GM18498 (cell line): ENCODE results near the gene PROC.
A peak's percentile ranks its signal among the peaks of the same experiment; 100 is the strongest.

ENCODE experiments used
- ATAC-seq: cut with Tn5 transposase; IDR thresholded peaks from one replicate; pipeline ENCODE4 v1.9.1; 2021; ENCODE audit warnings: mild to moderate bottlenecking, moderate library complexity; ENCODE audit not compliant: unreplicated experiment

PROC gene

DNA sequence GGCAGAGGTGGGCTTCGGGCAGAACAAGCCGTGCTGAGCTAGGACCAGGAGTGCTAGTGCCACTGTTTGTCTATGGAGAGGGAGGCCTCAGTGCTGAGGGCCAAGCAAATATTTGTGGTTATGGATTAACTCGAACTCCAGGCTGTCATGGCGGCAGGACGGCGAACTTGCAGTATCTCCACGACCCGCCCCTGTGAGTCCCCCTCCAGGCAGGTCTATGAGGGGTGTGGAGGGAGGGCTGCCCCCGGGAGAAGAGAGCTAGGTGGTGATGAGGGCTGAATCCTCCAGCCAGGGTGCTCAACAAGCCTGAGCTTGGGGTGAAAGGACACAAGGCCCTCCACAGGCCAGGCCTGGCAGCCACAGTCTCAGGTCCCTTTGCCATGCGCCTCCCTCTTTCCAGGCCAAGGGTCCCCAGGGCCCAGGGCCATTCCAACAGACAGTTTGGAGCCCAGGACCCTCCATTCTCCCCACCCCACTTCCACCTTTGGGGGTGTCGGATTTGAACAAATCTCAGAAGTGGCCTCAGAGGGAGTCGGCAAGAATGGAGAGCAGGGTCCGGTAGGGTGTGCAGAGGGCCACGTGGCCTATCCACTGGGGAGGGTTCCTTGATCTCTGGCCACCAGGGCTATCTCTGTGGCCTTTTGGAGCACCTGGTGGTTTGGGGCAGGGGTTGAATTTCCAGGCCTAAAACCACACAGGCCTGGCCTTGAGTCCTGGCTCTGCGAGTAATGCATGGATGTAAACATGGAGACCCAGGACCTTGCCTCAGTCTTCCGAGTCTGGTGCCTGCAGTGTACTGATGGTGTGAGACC is at the start of gene PROC:
Gene PROC, plus strand, starts transcription at position 128 of the 812 bp plus-strand sequence. CDS start 1,516 bp downstream, outside the sequence.
- ATAC-seq: no peak

DNA sequence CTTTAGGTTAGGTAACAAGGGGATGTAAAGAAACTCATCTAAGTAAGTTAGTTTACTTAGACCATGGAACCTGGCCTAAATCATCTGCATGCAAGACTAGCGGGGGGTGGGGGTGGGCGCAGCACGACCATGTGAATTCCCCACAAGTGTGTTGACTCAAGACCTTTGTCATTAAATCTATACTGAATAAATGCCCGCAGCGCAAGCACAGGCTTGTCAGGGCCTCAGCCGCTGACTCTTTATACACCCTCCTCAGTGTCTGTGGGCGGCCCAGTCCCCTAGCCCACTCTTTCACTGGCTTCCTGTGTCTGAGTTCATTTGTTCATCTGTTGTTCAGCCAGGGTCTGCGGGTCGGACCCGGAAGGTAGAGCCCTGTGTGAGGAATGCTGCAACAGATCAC is 48.2 kb upstream of the PROC start:
- ATAC-seq: no peak

DNA sequence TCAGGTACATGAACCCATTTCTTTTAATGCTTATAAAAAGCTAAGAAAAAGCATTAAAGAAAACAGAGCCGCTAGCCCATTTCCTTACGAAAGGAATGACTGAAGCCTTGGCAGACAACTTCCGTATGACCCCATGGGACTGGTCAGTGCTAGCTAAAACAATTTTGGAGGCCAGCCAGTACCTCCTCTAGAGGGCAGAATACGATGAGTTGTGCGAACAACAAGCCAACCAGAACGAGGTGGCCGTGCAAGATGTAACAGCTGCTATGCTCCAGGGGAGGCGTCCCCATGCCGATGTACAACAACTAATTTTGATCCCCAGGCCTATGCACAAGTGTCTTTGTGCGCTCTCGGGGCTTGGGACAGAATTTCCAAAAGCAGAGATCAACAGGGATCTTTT is 47.2 kb upstream of the PROC start:
- ATAC-seq: no peak

DNA sequence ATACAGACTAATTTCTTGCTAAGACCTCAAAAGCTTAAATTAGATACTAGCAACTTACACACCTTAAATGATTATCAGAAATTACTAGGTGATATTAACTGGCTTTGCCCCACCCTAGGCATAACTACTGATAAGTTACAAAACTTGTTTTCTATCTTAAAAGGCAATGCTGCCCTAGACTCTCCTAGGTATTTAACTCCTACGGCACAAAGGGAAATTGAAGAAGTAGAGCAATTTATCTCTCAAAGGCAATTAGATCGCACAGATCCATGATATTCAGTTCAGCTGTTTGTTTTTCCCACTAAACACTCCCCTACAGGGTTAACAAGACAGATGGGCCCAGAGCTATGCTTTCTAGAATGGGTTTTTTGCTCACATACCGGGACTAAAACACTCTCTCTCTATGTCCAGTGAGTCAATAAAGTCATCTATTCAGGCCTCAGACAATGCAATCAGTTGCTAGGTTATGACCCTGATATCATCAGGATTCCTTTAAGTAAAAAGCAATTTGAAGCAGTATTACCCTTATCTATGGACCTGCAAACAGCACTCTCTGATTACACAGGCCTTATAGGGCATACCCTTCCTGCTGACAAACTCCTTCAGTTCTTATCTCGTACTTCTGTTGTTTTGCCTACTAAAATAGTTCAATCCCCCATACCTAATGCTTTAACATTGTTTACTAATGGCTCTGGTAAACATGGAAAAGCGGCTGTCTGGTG is 44.7 kb upstream of the PROC start:
- ATAC-seq: no peak

DNA sequence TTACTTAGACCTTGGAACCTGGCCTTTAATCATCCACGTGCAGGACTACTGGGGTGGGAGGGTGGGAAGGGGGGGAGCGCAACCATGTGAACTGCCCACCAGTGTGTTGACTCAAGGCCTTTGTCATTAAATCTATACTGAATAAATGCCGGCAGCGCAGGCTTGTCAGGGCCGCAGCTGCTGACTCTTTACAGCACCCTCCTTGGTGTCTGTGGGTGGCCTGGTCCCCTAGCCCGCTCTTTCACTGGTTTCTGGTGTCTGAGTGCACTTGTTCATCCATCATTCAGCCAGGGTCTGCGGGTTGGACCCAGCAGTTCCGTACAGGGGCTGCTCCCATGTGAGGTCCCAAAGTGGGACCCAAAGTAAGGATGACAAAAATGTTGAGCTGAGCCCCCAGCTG is 42.0 kb upstream of the PROC start:
- ATAC-seq: no peak

DNA sequence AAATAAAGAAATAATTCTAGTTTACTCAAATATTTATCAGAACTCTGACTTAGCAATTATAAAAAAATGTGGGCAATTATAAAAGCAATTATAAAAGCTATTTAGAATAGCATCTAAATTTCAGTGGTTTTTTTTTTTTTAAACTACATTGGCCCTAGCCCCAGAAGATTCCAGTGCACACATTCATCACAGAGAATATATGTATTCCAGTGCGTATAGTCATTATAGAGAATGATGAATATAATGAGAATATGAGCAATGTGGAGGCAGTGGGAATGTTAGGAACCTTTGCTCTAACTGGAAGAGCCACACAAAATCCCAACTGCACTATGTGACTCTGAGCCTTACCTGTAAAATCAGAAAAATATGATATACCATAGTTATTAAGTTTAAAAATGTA is 41.0 kb upstream of the PROC start:
- ATAC-seq: no peak

DNA sequence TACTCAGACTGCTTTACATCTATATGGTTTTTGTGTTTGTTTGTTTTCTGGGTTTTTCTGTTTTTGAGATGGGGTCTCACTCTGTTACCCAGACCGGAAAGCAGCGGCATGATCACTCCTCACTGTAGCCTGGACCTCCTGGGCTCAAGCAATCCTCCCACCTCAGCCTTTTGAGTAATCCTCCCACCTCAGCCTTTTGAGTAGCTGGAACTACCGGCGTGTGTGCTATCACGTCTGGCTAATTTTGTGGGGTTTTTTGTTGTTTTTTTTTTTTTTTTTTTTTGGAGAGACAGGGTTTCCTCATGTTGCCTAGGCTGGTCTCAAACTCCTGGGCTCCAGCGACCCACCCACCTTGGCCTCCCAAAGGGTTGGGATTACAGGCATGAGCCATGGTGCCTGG is 39.5 kb upstream of the PROC start:
- no peak for ATAC-seq

DNA sequence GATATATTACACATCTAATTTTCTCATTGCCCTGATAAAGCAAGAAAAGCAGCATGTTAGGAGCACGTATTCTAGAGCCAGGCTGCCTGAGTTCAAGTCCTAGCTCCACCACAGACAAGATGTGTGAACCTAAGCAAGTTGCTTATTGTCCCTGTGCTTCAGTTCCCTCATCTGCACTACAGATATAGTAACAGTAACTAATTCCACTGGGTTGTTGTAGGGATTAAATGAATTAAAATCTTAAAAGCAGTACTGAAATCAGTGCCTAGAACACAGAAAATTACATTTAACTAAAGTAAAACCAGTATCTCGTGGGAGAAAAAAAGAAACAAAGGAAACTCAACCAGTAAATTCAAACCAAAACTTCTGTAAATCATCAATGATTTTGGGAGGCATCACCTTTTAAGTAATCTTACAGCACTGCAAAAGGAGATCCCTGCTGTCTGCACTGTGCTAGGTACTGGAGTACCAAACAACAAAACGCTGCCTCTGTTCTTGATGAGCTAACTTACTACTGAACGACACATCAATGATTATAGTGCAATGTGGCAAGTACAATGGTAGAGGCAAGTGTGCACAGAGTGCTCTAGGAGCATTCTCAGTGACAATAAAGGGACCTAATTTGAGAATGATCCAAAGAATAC is 38.4 kb upstream of the PROC start:
- no peak for ATAC-seq

DNA sequence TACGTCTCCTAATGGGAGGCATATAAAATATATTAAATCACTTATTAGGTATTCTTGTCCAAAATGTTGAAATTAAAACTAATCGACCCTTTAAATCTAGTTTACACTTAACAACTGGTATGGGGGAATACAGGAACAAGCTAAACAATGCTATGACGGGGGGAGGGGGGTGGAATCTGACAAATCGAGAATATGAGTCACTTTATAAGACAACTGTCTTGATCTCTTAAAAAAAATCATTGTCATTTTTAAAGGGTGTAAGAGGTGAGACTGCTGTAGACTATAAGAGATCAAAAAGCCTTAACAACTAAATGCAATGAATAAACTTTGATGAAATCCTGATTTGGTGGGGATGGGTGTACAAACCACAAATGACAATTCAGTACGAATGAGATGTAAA is 36.5 kb upstream of the PROC start:
- ATAC-seq: no peak

DNA sequence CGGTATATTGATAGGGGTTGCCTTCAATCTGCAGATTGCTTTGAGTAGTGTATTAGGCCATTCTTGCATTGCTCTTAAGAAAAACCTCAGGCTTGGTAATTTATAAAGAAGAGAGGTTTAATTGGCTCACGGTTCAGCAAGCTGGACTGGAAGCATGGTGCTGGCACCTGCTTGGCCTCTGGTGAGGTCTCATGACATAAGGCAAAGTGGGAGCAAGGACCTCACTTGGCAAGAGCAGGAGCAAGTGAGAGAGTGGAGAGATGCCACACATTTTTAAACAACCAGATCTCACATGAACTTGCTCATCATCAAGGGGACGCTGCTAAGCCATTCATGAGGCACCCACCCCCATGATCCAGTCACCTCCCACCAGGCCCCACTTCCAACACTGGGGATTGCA is 35.4 kb upstream of the PROC start:
- ATAC-seq: no peak

DNA sequence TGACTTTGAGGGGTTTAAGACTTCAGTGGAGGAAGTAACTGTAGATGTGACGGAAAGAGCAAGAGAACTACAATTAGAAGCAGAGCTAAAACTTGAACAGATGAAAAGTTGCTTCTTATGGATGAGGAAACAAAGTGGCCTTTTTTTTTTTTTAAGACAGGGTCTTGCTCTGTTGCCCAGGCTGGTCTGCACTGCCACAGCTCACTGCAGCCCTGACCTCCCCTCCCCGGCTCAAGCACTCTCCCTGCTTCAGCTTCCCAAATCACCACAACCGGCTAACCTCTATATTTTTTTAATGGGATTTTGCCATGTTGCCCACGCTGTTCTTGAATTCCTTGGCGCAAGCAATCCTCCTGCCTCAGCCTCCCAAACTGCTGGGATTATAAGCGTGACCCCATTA is 33.7 kb upstream of the PROC start:
- no peak for ATAC-seq

DNA sequence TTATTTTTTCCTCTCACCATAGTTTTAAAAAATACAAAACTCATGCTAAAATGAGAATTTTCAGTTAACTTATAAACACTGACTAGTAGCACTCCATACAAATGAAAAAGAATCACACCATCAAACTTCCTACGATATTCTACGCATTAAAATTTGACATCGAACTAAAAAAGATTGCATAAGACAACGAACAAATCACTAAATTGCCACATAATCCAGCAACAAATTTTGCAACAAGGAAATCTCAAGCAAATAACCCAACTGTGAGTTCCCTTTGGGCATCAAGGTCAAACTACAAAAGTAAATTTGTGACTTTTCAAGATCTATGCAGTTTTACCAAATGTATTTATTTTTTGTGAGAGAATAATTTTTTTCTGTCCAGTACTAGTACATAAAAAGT is 32.0 kb upstream of the PROC start:
- ATAC-seq: no peak

DNA sequence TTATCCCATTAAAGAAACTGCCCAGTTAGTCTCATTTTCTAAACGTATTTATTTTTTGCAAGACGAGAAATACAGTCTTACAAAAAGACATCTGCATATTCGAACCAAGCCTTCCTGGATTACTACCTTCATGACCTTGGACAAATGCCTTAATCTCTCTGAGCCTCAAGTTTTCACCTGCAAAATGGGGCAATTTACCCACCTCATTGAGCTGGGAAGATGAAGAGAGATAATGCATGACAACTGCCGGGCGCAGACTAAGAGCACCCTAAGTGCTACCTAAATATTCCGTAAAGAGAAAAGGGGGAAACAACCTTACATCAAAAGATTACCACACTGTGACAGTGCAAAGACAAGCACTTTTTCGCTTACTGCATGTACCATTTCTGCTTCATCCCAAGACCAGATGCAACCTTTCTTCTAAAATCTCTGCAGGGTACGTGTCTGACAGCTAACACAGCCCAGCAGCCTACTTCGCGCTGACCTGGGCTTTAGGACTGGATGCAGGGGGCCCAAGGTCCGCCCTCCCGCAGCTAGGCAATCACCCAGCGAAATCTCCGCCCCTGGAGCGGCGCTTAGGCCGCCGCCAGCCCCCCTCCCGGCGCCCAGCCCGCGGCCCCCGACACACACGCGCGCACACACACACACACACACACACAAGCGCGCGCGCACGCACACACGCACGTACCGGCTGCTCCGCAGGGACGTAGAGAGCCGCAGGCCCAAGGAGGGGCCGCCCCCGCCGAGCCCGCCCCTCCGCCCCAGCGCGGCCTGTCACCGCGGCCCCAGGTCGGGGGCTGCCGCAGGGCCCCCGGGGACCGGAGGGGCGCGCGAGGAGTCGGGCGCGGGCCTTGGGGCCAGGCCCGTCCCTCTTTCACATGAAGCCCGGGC is 31.2 kb upstream of the PROC start:
- ATAC-seq: peak; percentile 77

DNA sequence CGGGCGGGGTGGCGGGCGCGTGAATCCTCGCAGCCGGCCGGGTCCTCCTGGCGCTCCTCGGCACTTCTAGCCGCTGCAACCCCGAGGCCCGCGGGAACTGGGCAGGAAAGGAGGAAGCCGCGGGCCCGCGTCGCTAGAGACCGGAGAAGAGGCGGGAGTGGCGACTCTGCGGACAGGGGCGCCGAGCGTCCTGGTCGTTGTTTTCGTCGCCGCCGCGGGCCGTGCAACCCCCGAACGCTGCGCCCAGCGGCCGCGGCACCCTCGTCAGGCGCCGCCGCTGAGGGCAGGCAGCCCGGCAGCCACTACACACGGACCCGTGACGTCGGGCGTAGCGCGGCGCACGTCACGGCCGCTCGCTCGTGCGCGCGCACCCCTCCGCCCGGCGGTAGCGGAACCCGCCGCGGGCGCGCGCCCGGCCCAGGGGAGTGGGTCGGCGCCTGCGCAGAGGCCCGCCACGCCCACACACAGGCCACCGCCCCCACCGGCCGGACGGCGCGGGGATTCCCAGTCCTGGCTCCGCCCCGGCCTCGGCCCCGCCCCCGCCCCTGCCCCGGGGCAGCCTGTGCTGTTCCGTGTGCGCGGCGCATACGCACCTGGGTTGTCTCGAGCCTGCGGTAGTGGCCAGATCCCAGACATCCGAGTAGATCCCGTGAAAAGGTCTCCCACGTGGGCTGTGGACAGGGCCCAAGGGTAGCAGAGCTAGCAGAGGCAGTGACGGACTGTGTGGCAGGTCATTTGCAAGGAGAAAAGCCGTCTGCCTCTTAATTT is 30.4 kb upstream of the PROC start, which contains the start of gene MAP3K2:
Gene MAP3K2, minus strand, starts transcription at position 321 of the 768 bp plus-strand sequence. CDS start 44,846 bp downstream, outside the sequence.
- peak; percentile 81 for ATAC-seq

DNA sequence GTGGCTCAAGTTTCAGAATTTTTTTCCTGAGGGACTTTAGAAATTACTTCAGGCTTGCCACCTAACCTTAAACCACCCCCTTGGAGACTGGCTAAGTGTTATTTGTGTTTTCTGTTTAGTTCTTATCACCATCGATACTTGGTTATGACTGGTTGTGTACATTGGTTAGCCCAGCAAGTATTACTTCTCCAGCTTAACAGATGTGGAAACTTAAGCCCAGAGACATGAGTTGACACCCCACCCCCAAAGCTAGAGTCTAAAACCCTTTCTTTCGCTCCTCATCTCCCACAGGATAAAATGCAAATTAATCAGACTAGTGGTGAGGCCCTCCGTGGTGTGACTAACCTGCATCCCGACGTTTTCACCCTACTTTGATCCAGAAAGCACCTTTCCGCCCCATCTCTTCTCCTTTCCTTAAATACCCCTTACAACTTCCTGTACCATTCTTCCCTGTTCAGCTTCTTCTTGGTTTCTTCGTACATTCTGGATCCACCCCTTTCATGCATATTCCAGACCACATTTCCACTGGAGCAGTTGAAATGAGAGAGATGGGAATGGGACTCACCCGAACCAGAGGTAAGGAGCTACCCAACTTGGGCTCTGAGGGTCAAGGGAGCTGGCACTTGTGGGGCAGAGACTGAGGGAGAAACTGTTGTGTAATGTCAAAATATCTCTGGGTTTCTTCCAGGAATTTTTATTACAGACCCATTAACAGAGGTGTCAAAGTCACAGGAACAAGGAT is 29.6 kb upstream of the PROC start:
- ATAC-seq: peak; percentile 12

DNA sequence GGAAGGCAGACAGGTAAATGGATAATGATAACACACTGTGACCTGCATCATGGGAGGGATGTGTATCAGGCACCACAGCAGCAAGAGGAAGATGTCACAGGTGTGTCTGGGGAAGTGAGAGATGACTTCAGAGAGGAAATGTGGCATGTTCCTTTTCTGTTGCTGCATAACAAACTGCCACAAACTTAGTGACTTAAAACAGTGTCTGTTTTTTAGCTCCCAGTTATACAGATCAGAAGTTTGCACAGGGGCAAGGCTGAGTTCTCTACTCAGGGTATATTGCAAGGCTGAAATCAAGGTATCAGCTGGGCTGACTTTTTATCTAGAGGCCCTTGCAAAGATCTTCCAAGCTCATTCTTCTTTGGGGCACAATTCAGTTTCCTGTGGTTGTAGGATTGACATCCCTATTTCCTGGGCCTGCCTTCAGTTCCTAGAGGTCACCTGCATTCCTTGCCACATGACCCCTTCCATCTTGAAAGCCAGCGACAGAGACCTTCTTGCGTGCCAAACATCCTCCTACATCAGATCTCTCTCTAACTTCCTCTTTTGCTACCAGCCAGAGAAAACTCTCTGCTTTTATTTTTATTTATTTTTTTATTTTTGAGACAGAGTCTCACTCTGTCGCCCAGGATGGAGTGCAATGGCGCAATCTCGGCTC is 28.3 kb upstream of the PROC start:
- ATAC-seq: no peak

DNA sequence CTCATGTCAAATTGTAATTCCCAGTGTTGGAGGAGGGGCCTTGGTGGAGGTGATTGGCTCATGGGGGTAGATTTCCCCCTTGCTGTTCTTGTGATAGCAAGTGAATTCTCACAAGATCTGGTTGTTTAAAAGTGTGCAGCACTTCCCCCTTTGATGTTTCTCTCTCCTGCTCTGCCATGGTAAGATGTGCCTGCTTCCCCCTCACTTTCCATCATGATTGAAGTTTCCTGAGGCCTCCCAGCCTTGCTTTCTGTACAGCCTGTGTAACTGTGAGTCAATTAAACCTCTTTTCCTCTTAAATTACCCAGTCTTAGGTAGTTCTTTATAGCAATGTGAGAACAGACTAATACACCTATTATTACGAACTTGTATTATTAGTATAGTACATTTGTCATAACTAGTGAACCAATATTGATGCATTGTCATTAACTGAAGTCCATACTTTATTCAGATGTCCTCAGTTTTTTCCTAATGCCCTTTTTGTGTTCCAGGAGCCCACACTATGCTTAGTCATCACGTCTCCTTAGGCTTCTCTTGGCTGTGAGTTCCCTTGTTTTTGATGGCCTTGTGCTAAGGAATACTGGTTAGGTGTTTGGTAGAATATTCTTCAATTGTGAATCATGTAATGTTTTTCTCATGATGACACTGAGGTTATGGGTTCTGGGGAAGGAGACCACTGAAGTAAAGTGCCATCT is 25.9 kb upstream of the PROC start:
- no peak for ATAC-seq
